Heart right ventricle (tissue), 16 donors: ENCODE measurements around the gene USP8. TPM values are rescaled to one million over a fixed set of nuclear protein-coding genes. Genes with fewer than 3 reads are reported as not detected.

Experiments
- ATAC-seq, 8 donors: fragments of 200-7000 bp; cut with Tn5 transposase; one replicate each; pipeline ENCODE4 v1.9.1; 2020; ENCODE audit warnings: mild to moderate bottlenecking in 8 of 8, moderate library complexity in 8 of 8, moderate number of reproducible peaks in 1 of 8
- DNase-seq, 2 donors: peaks; one replicate each; pipeline ENCODE4 v3.0.0-alpha.2; 2020
- H3K27ac ChIP-seq, 10 donors: fragments of 200-600 bp; sonication (generic) in 2 of 10; one replicate each; pipeline versions ENCODE4 v1.5.0 to v1.8.0; 2020 to 2022; ENCODE audit warnings: mild to moderate bottlenecking in 3 of 10
- H3K27me3 ChIP-seq, 7 donors: fragments of 200-600 bp; one replicate each; pipeline ENCODE4 v1.8.0; 2021 to 2022; ENCODE audit warnings: mild to moderate bottlenecking in 2 of 7
- H3K36me3 ChIP-seq, 9 donors: fragments of 200-600 bp; sonication (generic) in 1 of 9; one replicate each; pipeline versions ENCODE4 v1.5.0 to v1.8.0; 2020 to 2022; ENCODE audit warnings: mild to moderate bottlenecking in 2 of 9
- H3K4me1 ChIP-seq, 9 donors: fragments of 200-600 bp; sonication (generic) in 1 of 9; one replicate each; pipeline versions ENCODE4 v1.5.0 to v1.8.0; 2020 to 2022; ENCODE audit warnings: mild to moderate bottlenecking in 4 of 9
- H3K4me3 ChIP-seq, 10 donors: fragments of 200-600 bp; sonication (generic) in 2 of 10; one replicate each; pipeline versions ENCODE4 v1.5.0 to v1.8.0; 2020 to 2022; ENCODE audit warnings: mild to moderate bottlenecking in 7 of 10, moderate library complexity in 2 of 10
- H3K9me3 ChIP-seq, 11 donors: fragments of 200-600 bp in 10 of 11; sonication (generic) in 2 of 11; one replicate each; pipeline versions ENCODE4 v1.5.0 to v1.8.0; 2013 to 2022; ENCODE audit warnings: mild to moderate bottlenecking in 2 of 11, control low read depth in 1 of 11, moderate library complexity in 1 of 11
- WGBS, 2 donors: extraction: QIAGEN DNeasy Blood & Tissue Kit; methylation state at CpG; one replicate each; pipeline ENCODE4 v1.1.7; 2013; ENCODE audit warnings: inconsistent platforms in 1 of 2; 5-methylcytosine and 5-hydroxymethylcytosine counted together
- intact Hi-C, 10 donors: fragments of 100-400 bp; cut with DNase I; formaldehyde crosslinking; loops; one replicate each; pipeline versions ENCODE4 v1.11.1 to v1.14.2; 2022
- polyA plus RNA-seq, 2 donors: library from polyadenylated mRNA; stranded (reverse); fragments of 200-250 nt; gene quantifications; one replicate each; pipeline ENCODE4 v1.2.3, GENCODE V29; 2013
- total RNA-seq, 10 donors: library from RNA; stranded (reverse); fragmentation: NEBNext Ultra II Directional in 3 of 10; extraction: Animal tissue kit (Norgen Biotek cat#: 25700) in 3 of 10; gene quantifications; one replicate each; pipeline versions ENCODE4 v1.2.1 to v1.2.4, GENCODE V29; 2021 to 2023
- TF ChIP-seq, protein P1 (sequence below), 9 donors: fragments of 200-600 bp; sonication (generic) in 2 of 9; IDR thresholded peaks; one replicate each; pipeline versions ENCODE4 v1.5.0 to v1.8.0; 2021 to 2022; ENCODE audit warnings: antibody characterized with exemption in 9 of 9, mild to moderate bottlenecking in 5 of 9, moderate library complexity in 1 of 9
- donor health status: Arrhythmogenic right ventricular cardiomyopathy.
- donor health status: ischemic (EF 13 %, LVEDD 7.1; RV severe dilation, severe dysfunction).
- donor health status: healthy with polysubstance abuse.
- donor health status: DM: no; HTN: yes; CAD: no.
- donor health status: DM: no; HTN: no; CAD: no.
- donor health status: ischemic (EF 25% LVEDD 6.9; RV normal size, moderate dysfunction).
- donor health status: ischemic (EF 25% LVEDD 5.7; RV mildly dilated, moderate dysfunction).
- donor health status: healthy.
- donor health status: DM: yes; HTN: yes; CAD: no.
- donor health status: Ischemic cardiomyopathy.
- donor health status: ischemic (EF 35%, LVEDD 5.7; RV mildly dilated, moderate dysfunction).
- donor health status: nonischemic (EF 11% LVEDD 7.7; RV severe dilation, severe dysfunction).
- donor health status: DM: yes; HTN: yes; CAD: no.
- donor health status: PGD.
- donor health status: ischemic (EF 29% LVEDD 5.4; RV normal size, mild dysfunction).
- donor health status: nonischemic (EF 23%, LVEDD 6.1; RV moderate dilation, normal function).

Gene USP8
- total and polyA plus RNA-seq, 12 donors = 16.3 to 53.6 (median 45.6) TPM

DNA sequence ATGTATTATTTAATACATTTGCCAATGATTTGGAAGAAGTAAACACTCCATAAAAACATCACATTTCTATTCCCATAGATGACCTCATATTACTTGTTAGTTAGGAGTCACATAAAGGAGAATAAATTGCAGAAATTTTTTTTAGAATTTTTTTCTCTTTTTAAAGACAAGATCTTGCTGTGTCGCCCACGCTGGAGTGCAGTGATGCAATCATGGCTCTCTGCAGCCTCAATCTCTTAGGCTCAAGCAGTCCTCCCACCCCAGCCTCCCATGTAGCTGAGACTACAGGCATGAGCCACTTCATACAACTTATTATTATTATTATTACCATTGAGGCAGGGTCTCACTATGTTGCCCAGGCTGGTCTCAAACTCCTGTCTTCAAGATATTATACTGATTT, 12.3 kb upstream of the USP8 start:
- TF ChIP-seq, protein P1, sequence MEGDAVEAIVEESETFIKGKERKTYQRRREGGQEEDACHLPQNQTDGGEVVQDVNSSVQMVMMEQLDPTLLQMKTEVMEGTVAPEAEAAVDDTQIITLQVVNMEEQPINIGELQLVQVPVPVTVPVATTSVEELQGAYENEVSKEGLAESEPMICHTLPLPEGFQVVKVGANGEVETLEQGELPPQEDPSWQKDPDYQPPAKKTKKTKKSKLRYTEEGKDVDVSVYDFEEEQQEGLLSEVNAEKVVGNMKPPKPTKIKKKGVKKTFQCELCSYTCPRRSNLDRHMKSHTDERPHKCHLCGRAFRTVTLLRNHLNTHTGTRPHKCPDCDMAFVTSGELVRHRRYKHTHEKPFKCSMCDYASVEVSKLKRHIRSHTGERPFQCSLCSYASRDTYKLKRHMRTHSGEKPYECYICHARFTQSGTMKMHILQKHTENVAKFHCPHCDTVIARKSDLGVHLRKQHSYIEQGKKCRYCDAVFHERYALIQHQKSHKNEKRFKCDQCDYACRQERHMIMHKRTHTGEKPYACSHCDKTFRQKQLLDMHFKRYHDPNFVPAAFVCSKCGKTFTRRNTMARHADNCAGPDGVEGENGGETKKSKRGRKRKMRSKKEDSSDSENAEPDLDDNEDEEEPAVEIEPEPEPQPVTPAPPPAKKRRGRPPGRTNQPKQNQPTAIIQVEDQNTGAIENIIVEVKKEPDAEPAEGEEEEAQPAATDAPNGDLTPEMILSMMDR (IDR thresholded peaks at IDR 0.05) = no peak
- 68 to 89% methylated on average over 2 of the region's 2 CpGs for WGBS, 2 donors
- DNase-seq = no peak
- intact Hi-C loops = no loop called here
- Histone ChIP-seq H3K4me1 (no peaks in the 10 kb centered on the region), H3K9me3 (no peaks in the 10 kb centered on the region), H3K27ac (no peak overlapping the region), H3K27me3 (no peaks in the 10 kb centered on the region), H3K36me3 (no peaks in the 10 kb centered on the region), H3K4me3 (no peak overlapping the region)
- ATAC-seq = no peak

- TF ChIP-seq, protein P1 (IDR thresholded peaks at IDR 0.05) = no peak
- intact Hi-C loops = no loop called here
- no peaks in the 10 kb centered on the region for H3K27me3 ChIP-seq
- H3K27ac ChIP-seq = no peak overlapping the region
- no peaks in the 10 kb centered on the region for H3K4me1 ChIP-seq
- 91% methylated on average over 2 of the region's 2 CpGs for WGBS, 2 donors
- no peaks in the 10 kb centered on the region for H3K36me3 ChIP-seq
- H3K9me3 ChIP-seq = no peaks in the 10 kb centered on the region
- no peak for DNase-seq
- no peak for ATAC-seq
- H3K4me3 ChIP-seq = no peak overlapping the region
These were observed 9.6 kb upstream of the USP8 start for GRCh38 chr15:50414624-50415023.

DNA sequence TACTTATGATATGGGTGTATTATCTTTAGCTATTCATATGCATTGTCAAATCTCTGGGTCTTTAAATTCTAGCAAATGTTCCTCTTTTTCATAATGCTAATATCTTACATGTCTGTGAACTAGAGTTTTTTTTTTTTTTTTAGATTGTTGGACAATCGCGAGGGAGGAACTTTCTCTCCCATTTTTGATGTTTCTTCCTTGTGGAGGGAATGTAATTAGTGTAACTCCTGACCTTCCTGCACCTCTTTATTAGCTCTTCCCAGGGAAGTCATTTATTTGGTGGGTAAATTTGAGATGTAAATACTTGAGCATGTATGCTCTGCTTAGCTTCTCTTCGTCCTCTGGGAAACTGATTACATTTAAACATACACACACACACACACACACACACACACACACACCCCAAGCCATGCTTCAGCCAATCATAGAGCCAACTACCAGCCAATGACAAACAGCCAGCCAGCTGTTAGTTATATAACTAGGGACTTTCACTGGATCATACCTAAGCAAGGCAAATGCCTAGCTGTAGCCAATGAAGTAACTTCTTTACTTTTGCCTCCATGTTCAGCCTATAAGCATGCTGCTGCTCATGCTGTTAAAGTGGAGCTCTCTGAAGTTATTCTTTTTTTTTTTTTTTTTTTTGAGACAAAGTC, 8.3 kb upstream of the USP8 start:
- Histone ChIP-seq H3K9me3 (no peaks in the 10 kb centered on the region), H3K36me3 (no peaks in the 10 kb centered on the region), H3K27ac (no peak overlapping the region), H3K4me1 (no peaks in the 10 kb centered on the region), H3K4me3 (no peak overlapping the region), H3K27me3 (no peaks in the 10 kb centered on the region)
- DNase-seq (no peak), ATAC-seq (no peak)
- 58 to 63% methylated on average over 3 of the region's 3 CpGs for WGBS, 2 donors
- TF ChIP-seq, protein P1 (IDR thresholded peaks at IDR 0.05) = no peak
- intact Hi-C loops = no loop called here

- intact Hi-C loops = no loop called here
- ATAC-seq = no peak
- H3K27ac ChIP-seq = no peak overlapping the region
- DNase-seq = no peak
- WGBS, 2 donors = 83 to 88% methylated on average over 1 of the region's 1 CpG
- no peaks in the 10 kb centered on the region for H3K27me3 ChIP-seq
- no peaks in the 10 kb centered on the region for H3K9me3 ChIP-seq
- no peaks in the 10 kb centered on the region for H3K36me3 ChIP-seq
- no peak overlapping the region for H3K4me3 ChIP-seq
- no peaks in the 10 kb centered on the region for H3K4me1 ChIP-seq
- TF ChIP-seq, protein P1 (IDR thresholded peaks at IDR 0.05) = no peak
These were observed 7.3 kb upstream of the USP8 start for GRCh38 chr15:50416890-50417289.
